Heart left ventricle (tissue), 13 donors: Measurements from ENCODE around the gene NSMCE1.

ENCODE experiments used
- POLR2A ChIP-seq, 2 donors: fragments of 450-650 bp; IDR thresholded peaks; one replicate each; pipeline ENCODE4 v1.6.1; 2017; ENCODE audit warnings: antibody characterized with exemption in 2 of 2, mild to moderate bottlenecking in 2 of 2, moderate library complexity in 2 of 2
- TF ChIP-seq, protein P1 (sequence below), 12 donors: fragments of 200-600 bp; sonication (generic) in 4 of 12; IDR thresholded peaks; one replicate each; pipeline versions ENCODE4 v1.5.0 to v1.8.0; 2018 to 2022; ENCODE audit warnings: antibody characterized with exemption in 12 of 12, mild to moderate bottlenecking in 5 of 12
- donor health status: ischemic (EF 13 %, LVEDD 7.1; RV severe dilation, severe dysfunction).
- donor health status: DM: no; HTN: yes; CAD: no.
- donor health status: DM: no; HTN: no; CAD: no.
- donor health status: ischemic (EF 25% LVEDD 6.9; RV normal size, moderate dysfunction).
- donor health status: ischemic (EF 25% LVEDD 5.7; RV mildly dilated, moderate dysfunction).
- donor health status: ischemic (EF 35%, LVEDD 5.7; RV mildly dilated, moderate dysfunction).
- donor health status: nonischemic (EF 11% LVEDD 7.7; RV severe dilation, severe dysfunction).
- donor health status: DM: yes; HTN: yes; CAD: no.
- donor health status: PGD.
- donor health status: ischemic (EF 29% LVEDD 5.4; RV normal size, mild dysfunction).
- donor health status: nonischemic (EF 23%, LVEDD 6.1; RV moderate dilation, normal function).

DNA sequence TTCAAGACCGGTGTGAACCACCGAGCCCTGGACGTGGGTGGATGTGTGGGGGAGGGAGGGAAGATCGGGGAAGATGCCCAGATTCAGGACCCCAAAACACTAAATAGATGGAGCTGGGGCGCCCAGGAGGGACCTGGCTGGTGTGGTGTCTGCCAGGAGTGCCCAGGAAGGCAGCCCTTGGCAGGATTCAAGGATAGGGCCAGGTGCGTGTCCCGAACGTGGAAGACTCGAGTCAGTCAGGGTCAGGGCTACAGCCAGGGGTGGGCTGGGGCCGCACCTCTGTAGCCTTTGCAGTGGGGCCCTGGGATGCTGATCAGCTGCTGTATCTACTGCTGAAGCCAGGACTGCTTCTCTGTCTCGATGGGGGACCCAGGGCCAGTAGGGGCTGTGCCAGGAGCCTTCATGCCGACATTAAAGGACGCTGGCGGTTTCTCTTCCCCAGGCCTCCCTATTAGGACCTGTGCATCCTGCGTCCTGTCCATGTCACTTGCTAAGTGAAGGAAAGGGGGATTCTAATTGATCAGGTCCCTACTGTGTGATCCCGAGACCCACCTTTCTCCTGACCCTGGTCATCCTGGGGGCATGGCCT is 52.2 kb downstream of the NSMCE1 start:
- TF ChIP-seq, protein P1, sequence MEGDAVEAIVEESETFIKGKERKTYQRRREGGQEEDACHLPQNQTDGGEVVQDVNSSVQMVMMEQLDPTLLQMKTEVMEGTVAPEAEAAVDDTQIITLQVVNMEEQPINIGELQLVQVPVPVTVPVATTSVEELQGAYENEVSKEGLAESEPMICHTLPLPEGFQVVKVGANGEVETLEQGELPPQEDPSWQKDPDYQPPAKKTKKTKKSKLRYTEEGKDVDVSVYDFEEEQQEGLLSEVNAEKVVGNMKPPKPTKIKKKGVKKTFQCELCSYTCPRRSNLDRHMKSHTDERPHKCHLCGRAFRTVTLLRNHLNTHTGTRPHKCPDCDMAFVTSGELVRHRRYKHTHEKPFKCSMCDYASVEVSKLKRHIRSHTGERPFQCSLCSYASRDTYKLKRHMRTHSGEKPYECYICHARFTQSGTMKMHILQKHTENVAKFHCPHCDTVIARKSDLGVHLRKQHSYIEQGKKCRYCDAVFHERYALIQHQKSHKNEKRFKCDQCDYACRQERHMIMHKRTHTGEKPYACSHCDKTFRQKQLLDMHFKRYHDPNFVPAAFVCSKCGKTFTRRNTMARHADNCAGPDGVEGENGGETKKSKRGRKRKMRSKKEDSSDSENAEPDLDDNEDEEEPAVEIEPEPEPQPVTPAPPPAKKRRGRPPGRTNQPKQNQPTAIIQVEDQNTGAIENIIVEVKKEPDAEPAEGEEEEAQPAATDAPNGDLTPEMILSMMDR (IDR thresholded peaks at IDR 0.05), result no peak
- no peak for TF ChIP-seq POLR2A (IDR thresholded peaks at IDR 0.05)
